HL-60 (cell line): ENCODE measurements around the gene MANF.

Source experiments
- DNase-seq, 2 experiments: peaks; one replicate each; pipeline ENCODE4 v3.0.0-alpha.2; 2010 to 2020; ENCODE audit warnings: low read depth in 1 of 2, low spot score in 1 of 2
- H3K27ac ChIP-seq: fragments of 250-450 bp; sonication (Bioruptor Pico); replicated peaks from 2 replicates; pipeline ENCODE4 v1.5.1; 2020; ENCODE audit warnings: mild to moderate bottlenecking, moderate library complexity
- H3K27me3 ChIP-seq: fragments of 250-450 bp; sonication (Bioruptor Pico); 2 replicates; pipeline ENCODE4 v1.5.1; 2021; ENCODE audit warnings: mild to moderate bottlenecking, moderate library complexity; ENCODE audit not compliant: insufficient read depth, poor library complexity, severe bottlenecking
- H3K4me3 ChIP-seq: replicated peaks from 2 replicates; pipeline ENCODE4 v1.5.1; 2011; ENCODE audit warnings: mild to moderate bottlenecking, control low read depth, low read length; ENCODE audit not compliant: insufficient read depth
- CTCF ChIP-seq: IDR thresholded peaks from one replicate; pipeline ENCODE4 v1.5.1; 2011; ENCODE audit warnings: low read length, control low read depth, inconsistent platforms; ENCODE audit not compliant: insufficient read depth
- GABPA ChIP-seq: IDR thresholded peaks from 2 replicates; pipeline ENCODE4 v1.6.1; 2012; ENCODE audit warnings: low read depth
- POLR2AphosphoS5 ChIP-seq: IDR thresholded peaks from 2 replicates; pipeline ENCODE4 v1.6.1; 2012; ENCODE audit warnings: low read depth
- REST ChIP-seq: IDR thresholded peaks from 2 replicates; pipeline ENCODE4 v1.6.1; 2012; ENCODE audit warnings: low read depth; ENCODE audit not compliant: insufficient replicate concordance
- SPI1 ChIP-seq: IDR thresholded peaks from 2 replicates; pipeline ENCODE4 v1.6.1; 2012; ENCODE audit warnings: low read depth, mild to moderate bottlenecking, borderline replicate concordance

MANF gene

DNA sequence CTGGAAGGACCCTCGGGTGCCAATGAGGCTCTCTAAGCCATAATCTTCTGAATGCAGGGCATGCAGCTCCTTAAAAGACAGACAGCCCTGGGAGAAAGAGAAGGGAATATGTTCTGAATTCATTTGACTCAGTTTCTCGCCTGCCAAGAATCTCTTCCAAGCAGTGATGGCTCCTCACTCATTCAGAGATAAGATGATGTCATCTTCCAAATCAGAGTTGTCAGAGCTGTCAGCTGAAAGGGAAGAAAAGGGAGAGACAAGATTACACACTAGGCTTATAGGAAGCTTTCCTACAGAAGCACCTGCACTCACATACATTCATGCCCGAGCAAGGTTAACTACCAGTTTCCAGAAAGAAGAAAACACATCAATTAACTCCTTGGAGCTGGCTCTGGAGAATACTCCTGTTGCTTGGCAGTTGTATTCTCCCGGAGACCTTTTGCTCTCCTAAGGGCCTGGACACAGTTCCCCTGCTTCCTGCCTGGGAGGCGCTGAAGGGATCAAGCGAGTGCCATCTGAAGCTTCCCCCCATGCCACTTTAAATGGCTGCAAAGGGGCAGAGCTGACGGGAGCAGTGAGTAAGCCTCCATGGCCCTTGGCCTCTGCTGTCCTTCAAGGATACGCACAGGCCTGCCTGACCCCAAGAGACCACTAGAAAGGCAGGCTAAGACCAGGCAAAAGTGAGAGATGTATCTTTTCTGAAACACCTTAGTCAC is 13.7 kb downstream of the MANF start:
- no peak for DNase-seq
- TF ChIP-seq SPI1 (no peak), CTCF (no peak), REST (no peak), POLR2AphosphoS5 (no peak), GABPA (no peak)
- H3K27ac ChIP-seq: no peak overlapping the region
- H3K4me3 ChIP-seq: no peak overlapping the region
- H3K27me3 ChIP-seq: no peaks in the 10 kb centered on the region

GRCh38 chr3:51400166-51400565 is 15.1 kb downstream of the MANF start:
- Histone ChIP-seq H3K27ac (no peak overlapping the region), H3K27me3 (no peaks in the 10 kb centered on the region), H3K4me3 (no peak overlapping the region)
- no peak for TF ChIP-seq POLR2AphosphoS5
- TF ChIP-seq REST: no peak
- no peak for TF ChIP-seq GABPA
- peak; percentile 51; the same call in 1 of the 2 replicates for TF ChIP-seq SPI1
- peak in 1 of 2 experiments; percentile 47 for DNase-seq

DNA sequence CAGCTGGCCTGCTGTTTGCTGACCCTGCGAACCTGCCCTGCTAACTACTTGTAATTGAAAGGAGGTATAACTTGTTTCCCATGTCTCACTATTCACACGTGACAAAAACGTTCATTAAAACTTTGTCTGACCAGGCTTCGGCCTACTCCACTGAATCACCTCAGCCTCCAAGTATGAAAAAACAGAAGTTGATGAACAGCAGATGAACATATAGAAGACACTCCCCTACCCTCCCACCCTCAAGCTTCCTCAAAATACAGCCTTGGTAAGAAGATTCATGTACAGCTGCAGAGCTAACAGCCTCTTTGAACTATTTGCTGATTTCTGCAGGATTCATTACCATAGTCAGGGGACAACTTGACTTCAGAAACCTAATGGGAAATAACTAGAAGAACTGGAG is 16.6 kb downstream of the MANF start:
- peak in 1 of 2 experiments; percentile 84 for DNase-seq

More for the DNA sequence above, 16.6 kb downstream of the MANF start:
- H3K27ac ChIP-seq: peak overlapping the region; percentile 64
- no peak overlapping the region for H3K4me3 ChIP-seq
- no peaks in the 10 kb centered on the region for H3K27me3 ChIP-seq
- TF ChIP-seq CTCF (no peak), POLR2AphosphoS5 (no peak), SPI1 (no peak), REST (no peak), GABPA (no peak)
